Stomach (tissue), 9 donors: ENCODE data around the gene ETNPPL. TPM values are rescaled to one million over a fixed set of nuclear protein-coding genes. Genes with fewer than 3 reads are reported as not detected.
"Not testable (repeated sequence)": the region's sequence is repeated elsewhere in the genome, so short reads cannot be mapped to it uniquely, and the experiment has no call there.

Source experiments
- DNase-seq, 2 donors: peaks; one replicate each; pipeline versions ENCODE4 v3.0.0 to v3.0.0-alpha.2; 2013 to 2019
- H3K27ac ChIP-seq, 5 donors: fragments of 200-600 bp in 4 of 5; sonication (generic) in 4 of 5; one replicate each; pipeline ENCODE4 v1.5.1; 2013 to 2019; ENCODE audit warnings: mild to moderate bottlenecking in 1 of 5, moderate library complexity in 1 of 5
- H3K27me3 ChIP-seq, 3 donors: fragments of 200-600 bp; sonication (generic); one replicate each; pipeline ENCODE4 v1.5.1; 2017 to 2019; ENCODE audit warnings: mixed run types in 1 of 3
- H3K36me3 ChIP-seq, 4 donors: fragments of 200-600 bp; sonication (generic); 1 replicate in 3 of 4; 2 replicates in 1 of 4; pipeline ENCODE4 v1.5.1; 2016 to 2019
- H3K4me1 ChIP-seq, 4 donors: fragments of 200-600 bp; sonication (generic); one replicate each; pipeline ENCODE4 v1.5.1; 2016 to 2019
- H3K4me3 ChIP-seq, 4 donors: fragments of 200-600 bp; sonication (generic) in 3 of 4; one replicate each; pipeline ENCODE4 v1.5.1; 2016 to 2019; ENCODE audit warnings: mild to moderate bottlenecking in 1 of 4
- H3K9me3 ChIP-seq, 4 donors: fragments of 200-600 bp; sonication (generic); one replicate each; pipeline ENCODE4 v1.5.1; 2016 to 2019
- CTCF ChIP-seq, 7 experiments: fragments of 450-650 bp in 4 of 7; fragments of 200-600 bp in 3 of 7; sonication (generic) in 3 of 7; IDR thresholded peaks; one replicate each; pipeline ENCODE4 v1.5.1; 2016 to 2019; ENCODE audit warnings: antibody characterized with exemption in 7 of 7, control low read depth in 2 of 7, mild to moderate bottlenecking in 1 of 7
- EP300 ChIP-seq: sonication (generic); formaldehyde crosslinking; IDR thresholded peaks from one replicate; pipeline ENCODE4 v1.6.1; 2017; ENCODE audit warnings: antibody characterized with exemption
- POLR2A ChIP-seq, 4 donors: fragments of 450-650 bp; IDR thresholded peaks; one replicate each; pipeline ENCODE4 v1.6.1; 2016; ENCODE audit warnings: antibody characterized with exemption in 4 of 4, control low read depth in 2 of 4, mild to moderate bottlenecking in 1 of 4, moderate library complexity in 1 of 4
- POLR2AphosphoS5 ChIP-seq, 3 donors: sonication (generic); formaldehyde crosslinking; IDR thresholded peaks; one replicate each; pipeline ENCODE4 v1.6.1; 2016; ENCODE audit warnings: antibody characterized with exemption in 3 of 3
- WGBS, 5 donors: extraction: QIAGEN DNeasy Blood & Tissue Kit in 3 of 5; methylation state at CpG; one replicate each; pipeline versions ENCODE4 v1.1.5 to v1.1.7; 2013 to 2018; 5-methylcytosine and 5-hydroxymethylcytosine counted together
- intact Hi-C: fragments of 100-400 bp; cut with DNase I; formaldehyde crosslinking; loops from one replicate; pipeline ENCODE4 v1.15.1; 2023; ENCODE audit warnings: low total_unique reads
- polyA plus RNA-seq, 3 donors: library from polyadenylated mRNA; stranded (reverse); fragments of 200-250 nt; gene quantifications; one replicate each; pipeline ENCODE4 v1.2.3, GENCODE V29; 2013
- total RNA-seq, 5 donors: library from RNA; depleted of rRNA; stranded (reverse); fragments of >200 nt; gene quantifications; one replicate each; pipeline versions ENCODE4 v1.1.0 to v1.2.3, GENCODE V29; 2014 to 2016
- donor health status: healthy with polysubstance abuse.
- donor health status: Bipolar disorder and iron deficiency.
- donor health status: healthy.

ETNPPL gene
- total and polyA plus RNA-seq, 8 donors, result 1.9 to 15.6 (median 5.0) TPM; not detected in 2

GRCh38 chr4:108725457-108725856 lies 37.4 kb downstream of the ETNPPL start:
- 29 to 53% (median 48%) methylated on average over 1 of the region's 1 CpG for whole genome bisulfite sequencing, 5 donors
- H3K27me3 ChIP-seq, result no peaks in the 10 kb centered on the region
- no peak for DNase-seq
- H3K9me3 ChIP-seq, result peaks cover 0 to 25% (median 15%) of the 10 kb centered on the region in 4 donors
- H3K4me3 ChIP-seq, result no peak overlapping the region
- TF ChIP-seq CTCF (IDR thresholded peaks at IDR 0.05) (no peak), EP300 (no peak), POLR2A (IDR thresholded peaks at IDR 0.05) (no peak), POLR2AphosphoS5 (IDR thresholded peaks at IDR 0.05) (no peak)
- H3K36me3 ChIP-seq, result no peaks in the 10 kb centered on the region
- H3K27ac ChIP-seq, result no peak overlapping the region
- H3K4me1 ChIP-seq, result no peaks in the 10 kb centered on the region
- intact Hi-C loops, result no loop called here

DNA sequence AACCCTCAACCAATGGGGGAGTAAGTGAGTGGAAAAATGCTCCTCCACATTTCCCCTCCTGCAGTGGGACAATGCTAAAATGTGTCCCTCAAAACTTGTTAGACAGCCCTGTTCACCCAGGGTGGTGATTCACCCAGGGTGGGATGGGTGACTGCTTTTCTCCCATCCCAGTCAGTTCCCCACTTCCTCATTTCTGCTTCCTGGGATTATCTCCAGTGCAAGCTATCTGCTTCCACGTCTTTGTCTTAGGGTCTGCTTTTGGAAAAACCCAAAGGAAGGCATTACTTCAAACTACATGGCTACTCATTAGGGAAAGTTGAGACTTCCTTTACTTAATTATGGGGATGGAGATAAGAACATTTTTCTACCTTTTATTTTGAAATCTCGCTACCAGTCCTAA lies 45.5 kb downstream of the ETNPPL start:
- H3K27ac ChIP-seq, result no peak overlapping the region
- 62 to 71% (median 66%) methylated on average over 2 of the region's 2 CpGs for WGBS, 5 donors
- H3K9me3 ChIP-seq, result no peaks in the 10 kb centered on the region
- no peaks in the 10 kb centered on the region for H3K27me3 ChIP-seq
- intact Hi-C loops, result no loop called here
- H3K36me3 ChIP-seq, result no peaks in the 10 kb centered on the region
- no peak for TF ChIP-seq CTCF (IDR thresholded peaks at IDR 0.05)
- TF ChIP-seq POLR2AphosphoS5 (IDR thresholded peaks at IDR 0.05), result no peak
- TF ChIP-seq EP300, result no peak
- no peak for TF ChIP-seq POLR2A (IDR thresholded peaks at IDR 0.05)
- DNase-seq, result no peak
- H3K4me3 ChIP-seq, result no peak overlapping the region
- H3K4me1 ChIP-seq, result no peaks in the 10 kb centered on the region

DNA sequence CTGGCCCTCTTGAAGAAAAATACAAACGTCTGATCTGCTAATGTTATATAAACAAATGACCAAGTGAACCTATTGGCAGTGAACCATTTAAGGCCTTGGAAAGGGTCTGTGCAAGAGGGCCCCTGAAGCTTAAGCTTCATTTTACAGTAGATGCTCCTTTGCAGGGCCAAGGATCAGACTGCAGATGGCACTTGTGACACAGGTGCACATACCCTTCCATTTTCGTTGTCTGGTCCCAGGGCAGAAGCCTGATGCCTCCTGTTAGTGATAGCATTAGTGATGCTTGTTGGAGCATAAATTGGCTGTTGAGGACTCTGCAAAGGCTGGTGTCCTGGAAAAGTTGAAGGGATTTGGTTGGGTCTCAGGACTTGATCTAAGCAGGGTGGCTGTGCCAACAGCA lies 46.5 kb downstream of the ETNPPL start:
- DNase-seq, result no peak
- Histone ChIP-seq H3K9me3 (no peaks in the 10 kb centered on the region), H3K27ac (no peak overlapping the region), H3K27me3 (no peaks in the 10 kb centered on the region), H3K36me3 (no peaks in the 10 kb centered on the region), H3K4me3 (no peak overlapping the region), H3K4me1 (no peaks in the 10 kb centered on the region)
- no peak for TF ChIP-seq POLR2AphosphoS5 (IDR thresholded peaks at IDR 0.05)
- TF ChIP-seq EP300, result no peak
- TF ChIP-seq POLR2A (IDR thresholded peaks at IDR 0.05), result no peak
- no peak for TF ChIP-seq CTCF (IDR thresholded peaks at IDR 0.05)
- intact Hi-C loops, result no loop called here
- 45 to 65% (median 51%) methylated on average over 2 of the region's 2 CpGs for WGBS, 5 donors

DNA sequence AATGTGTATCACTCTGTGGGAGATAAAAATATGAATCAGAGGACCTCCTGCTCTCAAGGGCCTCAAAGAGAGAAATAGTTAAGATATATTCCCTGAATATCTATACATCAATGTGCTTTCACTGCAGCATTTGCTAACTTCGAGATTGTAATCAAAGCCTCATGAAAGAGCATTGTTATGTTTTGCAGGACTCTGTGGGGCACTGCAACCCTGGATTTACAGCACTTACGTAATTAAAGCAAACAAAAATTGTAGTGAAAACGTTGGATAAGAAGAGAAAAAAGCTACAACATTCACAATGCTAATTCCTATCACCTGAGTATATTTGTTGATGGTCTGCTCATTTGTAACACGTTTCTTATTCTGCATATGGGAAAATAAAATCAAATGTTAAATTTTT lies 48.0 kb downstream of the ETNPPL start:
- no peak for TF ChIP-seq POLR2AphosphoS5 (IDR thresholded peaks at IDR 0.05)
- TF ChIP-seq POLR2A (IDR thresholded peaks at IDR 0.05), result no peak
- TF ChIP-seq EP300, result no peak
- TF ChIP-seq CTCF (IDR thresholded peaks at IDR 0.05), result no peak
- intact Hi-C loops, result no loop called here
- Histone ChIP-seq H3K27me3 (no peaks in the 10 kb centered on the region), H3K4me3 (no peak overlapping the region), H3K9me3 (no peaks in the 10 kb centered on the region), H3K27ac (no peak overlapping the region), H3K4me1 (no peaks in the 10 kb centered on the region), H3K36me3 (no peaks in the 10 kb centered on the region)
- DNase-seq, result no peak
- WGBS, 5 donors, result 21 to 36% (median 32%) methylated on average over 4 of the region's 4 CpGs

DNA sequence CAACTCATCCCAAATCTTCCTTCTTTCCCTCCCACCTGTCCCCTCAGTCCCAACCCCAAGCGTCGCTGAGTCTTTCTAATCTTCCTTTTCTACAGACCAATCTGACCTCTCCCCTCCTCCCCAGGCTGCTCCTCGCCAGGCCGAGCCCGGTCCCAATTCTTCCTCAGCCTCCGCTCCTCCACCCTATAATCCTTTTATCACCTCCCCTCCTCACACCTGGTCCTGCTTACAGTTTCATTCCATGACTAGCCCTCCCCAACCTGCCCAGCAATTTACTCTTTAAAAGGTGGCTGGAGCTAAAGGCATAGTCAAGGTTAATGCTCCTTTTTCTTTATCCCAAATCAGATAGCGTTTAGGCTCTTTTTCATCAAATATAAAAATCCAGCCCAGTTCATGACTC lies 52.3 kb downstream of the ETNPPL start:
- 44 to 62% (median 53%) methylated on average over 7 of the region's 7 CpGs for WGBS, 5 donors
- H3K4me1 ChIP-seq, DNase-seq, H3K4me3 ChIP-seq, H3K27me3 ChIP-seq, intact Hi-C loops, H3K9me3 ChIP-seq, H3K36me3 ChIP-seq, H3K27ac ChIP-seq: not testable (repeated sequence)
